Astrocyte (in vitro differentiated cells and primary cell): Measurements from ENCODE around the gene DNAAF5. TPM values are rescaled to one million over a fixed set of nuclear protein-coding genes. Genes with fewer than 3 reads are reported as not detected.

Experiments used
- DNase-seq: peaks from one replicate; pipeline ENCODE4 v3.0.0-alpha.2; 2010; ENCODE audit warnings: low read depth
- FAIRE-seq: peaks from 2 replicates; lab custom pipeline; 2011; peaks lifted over from hg19 to GRCh38; lab: Jason Lieb, UNC
- H2AFZ ChIP-seq: 2 replicates; pipeline ENCODE4 v1.6.0; 2012; ENCODE audit warnings: low read depth, low read length, inconsistent platforms
- H3K27ac ChIP-seq: 2 replicates; pipeline ENCODE4 v1.5.1; 2011; ENCODE audit warnings: low read depth, low read length, inconsistent platforms
- H3K27me3 ChIP-seq: 2 replicates; pipeline ENCODE4 v1.6.0; 2011; ENCODE audit warnings: low read length, inconsistent platforms; ENCODE audit not compliant: insufficient read depth
- H3K36me3 ChIP-seq: 2 replicates; pipeline ENCODE4 v1.5.1; 2011; ENCODE audit warnings: low read length, inconsistent platforms; ENCODE audit not compliant: insufficient read depth
- H3K4me1 ChIP-seq: 2 replicates; pipeline ENCODE4 v1.5.1; 2011; ENCODE audit warnings: low read length, inconsistent platforms; ENCODE audit not compliant: insufficient read depth
- H3K4me2 ChIP-seq: 2 replicates; pipeline ENCODE4 v1.6.0; 2012; ENCODE audit warnings: low read length, inconsistent platforms
- H3K4me3 ChIP-seq: 2 replicates; pipeline ENCODE4 v1.5.1; 2011; ENCODE audit warnings: low read depth, mild to moderate bottlenecking, low read length, inconsistent platforms; ENCODE audit not compliant: insufficient read depth
- H3K79me2 ChIP-seq: 2 replicates; pipeline ENCODE4 v1.6.0; 2012; ENCODE audit warnings: mild to moderate bottlenecking, low read length, inconsistent platforms; ENCODE audit not compliant: insufficient read depth
- H3K9ac ChIP-seq: 2 replicates; pipeline ENCODE4 v1.6.0; 2012; ENCODE audit warnings: mild to moderate bottlenecking, low read length, inconsistent platforms
- H3K9me3 ChIP-seq: 2 replicates; pipeline ENCODE4 v1.5.1; 2012; ENCODE audit warnings: low read depth, mild to moderate bottlenecking, low read length, inconsistent platforms; ENCODE audit not compliant: insufficient read depth
- H4K20me1 ChIP-seq: 2 replicates; pipeline ENCODE4 v1.6.0; 2012; ENCODE audit warnings: low read length, inconsistent platforms; ENCODE audit not compliant: insufficient read depth
- H3K27ac Mint-ChIP-seq: one replicate; pipeline ENCODE4 v1.8.0; 2021; ENCODE audit warnings: mild to moderate bottlenecking, mixed read lengths; ENCODE audit not compliant: unreplicated experiment
- H3K27me3 Mint-ChIP-seq: one replicate; pipeline ENCODE4 v1.8.0; 2021; ENCODE audit warnings: low read depth, mixed read lengths; ENCODE audit not compliant: unreplicated experiment
- H3K36me3 Mint-ChIP-seq: one replicate; pipeline ENCODE4 v1.8.0; 2021; ENCODE audit warnings: low read depth, mixed read lengths; ENCODE audit not compliant: unreplicated experiment
- H3K4me1 Mint-ChIP-seq: one replicate; pipeline ENCODE4 v1.8.0; 2021; ENCODE audit warnings: low read depth, mixed read lengths; ENCODE audit not compliant: unreplicated experiment
- H3K4me3 Mint-ChIP-seq: one replicate; pipeline ENCODE4 v1.8.0; 2021; ENCODE audit warnings: mild to moderate bottlenecking, moderate library complexity, mixed read lengths; ENCODE audit not compliant: unreplicated experiment
- H3K9me3 Mint-ChIP-seq: one replicate; pipeline ENCODE4 v1.8.0; 2021; ENCODE audit warnings: mild to moderate bottlenecking, mixed read lengths; ENCODE audit not compliant: unreplicated experiment
- CTCF ChIP-seq: IDR thresholded peaks from 2 replicates; pipeline ENCODE4 v1.5.1; 2011; ENCODE audit warnings: low read depth, mild to moderate bottlenecking, inconsistent platforms, low read length, moderate library complexity; ENCODE audit not compliant: insufficient read depth
- EZH2 ChIP-seq: IDR thresholded peaks from 2 replicates; pipeline ENCODE4 v1.6.1; 2012; ENCODE audit warnings: mild to moderate bottlenecking, low read length, inconsistent platforms; ENCODE audit not compliant: insufficient read depth
- total RNA-seq: library from RNA; stranded (reverse); gene quantifications from 2 replicates; pipeline ENCODE4 v1.2.1, GENCODE V29; 2021

Gene DNAAF5
- total RNA-seq, 1 donor from 2014 or later, result 24.5 TPM

GRCh38 chr7:734214-734613 lies 7.7 kb downstream of the DNAAF5 start:
- Histone ChIP-seq H4K20me1 (peaks cover 83% of the 10 kb centered on the region), H3K27ac (no peak overlapping the region), H3K36me3 (peaks cover 11% of the 10 kb centered on the region), H3K4me3 (no peak overlapping the region), H3K9me3 (peaks cover 8% of the 10 kb centered on the region), H3K79me2 (peaks cover 90% of the 10 kb centered on the region), H2AFZ (no peak overlapping the region), H3K4me2 (no peak overlapping the region), H3K4me1 (peaks cover 24% of the 10 kb centered on the region), H3K27me3 (no peaks in the 10 kb centered on the region), H3K9ac (no peak overlapping the region)
- Mint-ChIP-seq H3K27ac (no peak overlapping the region), H3K4me1 (peaks cover 24% of the 10 kb centered on the region), H3K4me3 (no peak overlapping the region), H3K36me3 (peaks cover 18% of the 10 kb centered on the region), H3K27me3 (no peaks in the 10 kb centered on the region), H3K9me3 (no peaks in the 10 kb centered on the region)
- DNase-seq (no peak), FAIRE-seq (no peak)
- TF ChIP-seq CTCF (no peak), EZH2 (no peak)

GRCh38 chr7:734808-735207 lies 8.3 kb downstream of the DNAAF5 start:
- H3K27ac Mint-ChIP-seq, result no peak overlapping the region
- no peak overlapping the region for H3K4me3 Mint-ChIP-seq
- peaks cover 84% of the 10 kb centered on the region for H4K20me1 ChIP-seq
- H3K4me1 Mint-ChIP-seq, result peaks cover 23% of the 10 kb centered on the region
- no peak for FAIRE-seq
- H3K4me3 ChIP-seq, result no peak overlapping the region
- H3K79me2 ChIP-seq, result peaks cover 91% of the 10 kb centered on the region
- H3K9me3 Mint-ChIP-seq, result no peaks in the 10 kb centered on the region
- no peak overlapping the region for H3K4me2 ChIP-seq
- no peaks in the 10 kb centered on the region for H3K27me3 Mint-ChIP-seq
- no peaks in the 10 kb centered on the region for H3K27me3 ChIP-seq
- H3K36me3 ChIP-seq, result peaks cover 11% of the 10 kb centered on the region
- H3K27ac ChIP-seq, result no peak overlapping the region
- H3K36me3 Mint-ChIP-seq, result peaks cover 17% of the 10 kb centered on the region
- H2AFZ ChIP-seq, result no peak overlapping the region
- H3K9ac ChIP-seq, result no peak overlapping the region
- H3K4me1 ChIP-seq, result peaks cover 24% of the 10 kb centered on the region
- peaks cover 8% of the 10 kb centered on the region for H3K9me3 ChIP-seq
- TF ChIP-seq CTCF (no peak), EZH2 (no peak)
- DNase-seq, result no peak

GRCh38 chr7:738241-738640 lies 11.7 kb downstream of the DNAAF5 start:
- no peak overlapping the region for H3K27ac ChIP-seq
- H3K4me3 ChIP-seq, result no peak overlapping the region
- no peaks in the 10 kb centered on the region for H3K27me3 Mint-ChIP-seq
- H4K20me1 ChIP-seq, result peaks cover 56% of the 10 kb centered on the region
- FAIRE-seq, result no peak
- no peaks in the 10 kb centered on the region for H3K27me3 ChIP-seq
- H3K36me3 Mint-ChIP-seq, result peaks cover 10% of the 10 kb centered on the region
- H3K9me3 Mint-ChIP-seq, result no peaks in the 10 kb centered on the region
- TF ChIP-seq EZH2 (no peak), CTCF (no peak)
- peaks cover under 1% of the 10 kb centered on the region for H3K4me1 ChIP-seq
- H3K4me2 ChIP-seq, result no peak overlapping the region
- no peak overlapping the region for H3K27ac Mint-ChIP-seq
- DNase-seq, result no peak
- H2AFZ ChIP-seq, result no peak overlapping the region
- H3K9ac ChIP-seq, result no peak overlapping the region
- H3K4me3 Mint-ChIP-seq, result no peak overlapping the region
- H3K4me1 Mint-ChIP-seq, result peaks cover 8% of the 10 kb centered on the region
- H3K79me2 ChIP-seq, result peaks cover 65% of the 10 kb centered on the region
- H3K36me3 ChIP-seq, result peaks cover 14% of the 10 kb centered on the region
- H3K9me3 ChIP-seq, result peaks cover 8% of the 10 kb centered on the region
